HG03025 (cell line): ENCODE data around the gene MTX2.
A peak's percentile ranks its signal among the peaks of the same experiment; 100 is the strongest.

Experiments used
- ATAC-seq: cut with Tn5 transposase; IDR thresholded peaks from one replicate; pipeline ENCODE4 v1.9.1; 2021; ENCODE audit warnings: mild to moderate bottlenecking, moderate library complexity; ENCODE audit not compliant: unreplicated experiment, low FRiP score

MTX2 gene

GRCh38 chr2:176269319-176270099 lies at the start of gene MTX2:
TSS of gene MTX2 (plus strand) at chr2:176269442. CDS start at chr2:176269630, 188 bp downstream.
- ATAC-seq, result peak; percentile 97

GRCh38 chr2:176227874-176228273 lies 41.4 kb upstream of the MTX2 start:
- no peak for ATAC-seq

GRCh38 chr2:176234156-176234555 lies 35.1 kb upstream of the MTX2 start:
- ATAC-seq, result no peak

GRCh38 chr2:176234940-176235339 lies 34.3 kb upstream of the MTX2 start:
- ATAC-seq, result no peak

GRCh38 chr2:176237456-176237855 lies 31.8 kb upstream of the MTX2 start:
- ATAC-seq, result no peak

- no peak for ATAC-seq
Observed at GRCh38 chr2:176239031-176239430, 30.2 kb upstream of the MTX2 start.

- no peak for ATAC-seq
Observed at GRCh38 chr2:176240301-176240700, 28.9 kb upstream of the MTX2 start.

GRCh38 chr2:176242276-176242675 lies 27.0 kb upstream of the MTX2 start:
- ATAC-seq, result no peak

GRCh38 chr2:176246331-176246730 lies 22.9 kb upstream of the MTX2 start:
- ATAC-seq, result no peak

GRCh38 chr2:176247859-176248258 lies 21.4 kb upstream of the MTX2 start:
- ATAC-seq, result no peak

GRCh38 chr2:176251928-176252327 lies 17.3 kb upstream of the MTX2 start:
- no peak for ATAC-seq

GRCh38 chr2:176260689-176261088 lies 8.6 kb upstream of the MTX2 start:
- ATAC-seq, result no peak

GRCh38 chr2:176261136-176261535 lies 8.1 kb upstream of the MTX2 start:
- ATAC-seq, result no peak

GRCh38 chr2:176268976-176269318 lies 295 bp upstream of the MTX2 start:
- no peak for ATAC-seq

- ATAC-seq, result no peak
Observed at GRCh38 chr2:176270100-176270750, 983 bp downstream of the MTX2 start.

GRCh38 chr2:176272870-176273459 lies 3.7 kb downstream of the MTX2 start:
- ATAC-seq, result no peak

GRCh38 chr2:176278927-176279326 lies 9.7 kb downstream of the MTX2 start:
- ATAC-seq, result no peak

GRCh38 chr2:176280156-176280555 lies 10.9 kb downstream of the MTX2 start:
- ATAC-seq, result no peak

- no peak for ATAC-seq
Observed at GRCh38 chr2:176280867-176281658, 11.8 kb downstream of the MTX2 start.

GRCh38 chr2:176283291-176284068 lies 14.2 kb downstream of the MTX2 start:
- peak; percentile 73 for ATAC-seq
